Urothelium cell line (cell line): ENCODE results near the gene SH3PXD2B.
"Not testable (repeated sequence)": the region's sequence is repeated elsewhere in the genome, so short reads cannot be mapped to it uniquely, and the experiment has no call there.

Experiments
- DNase-seq: peaks from one replicate; pipeline ENCODE4 v3.0.0; 2011; ENCODE audit warnings: low spot score, mixed read lengths
- FAIRE-seq: peaks from 2 replicates; lab custom pipeline; 2011; peaks lifted over from hg19 to GRCh38; lab: Jason Lieb, UNC

SH3PXD2B gene

GRCh38 chr5:172486451-172486850, 32.1 kb upstream of the SH3PXD2B start:
- DNase-seq (no peak), FAIRE-seq (no peak)

- no peak for FAIRE-seq
- no peak for DNase-seq
These were observed 31.3 kb upstream of the SH3PXD2B start for GRCh38 chr5:172485511-172486202.

- DNase-seq (no peak), FAIRE-seq (no peak)
These were observed 30.3 kb upstream of the SH3PXD2B start for GRCh38 chr5:172484664-172485063.

- DNase-seq = no peak
- no peak for FAIRE-seq
These were observed 28.1 kb upstream of the SH3PXD2B start for GRCh38 chr5:172482156-172483020.

- DNase-seq (no peak), FAIRE-seq (no peak)
These were observed 26.9 kb upstream of the SH3PXD2B start for GRCh38 chr5:172481011-172481800.

GRCh38 chr5:172479784-172480115, 25.4 kb upstream of the SH3PXD2B start:
- no peak for FAIRE-seq
- no peak for DNase-seq

- no peak for FAIRE-seq
- DNase-seq = peak; percentile 90
These were observed 24.9 kb upstream of the SH3PXD2B start for GRCh38 chr5:172479034-172479783.

- not testable (repeated sequence) for FAIRE-seq, DNase-seq
These were observed 24.3 kb upstream of the SH3PXD2B start for GRCh38 chr5:172478695-172479033.

- no peak for DNase-seq
- FAIRE-seq = no peak
These were observed 23.9 kb upstream of the SH3PXD2B start for GRCh38 chr5:172478256-172478655.

- no peak for FAIRE-seq
- no peak for DNase-seq
These were observed 23.1 kb upstream of the SH3PXD2B start for GRCh38 chr5:172477466-172477865.

- DNase-seq (no peak), FAIRE-seq (no peak)
These were observed 20.0 kb upstream of the SH3PXD2B start for GRCh38 chr5:172474293-172474692.

GRCh38 chr5:172473427-172473826, 19.1 kb upstream of the SH3PXD2B start:
- FAIRE-seq (no peak), DNase-seq (no peak)

GRCh38 chr5:172469697-172470096, 15.4 kb upstream of the SH3PXD2B start:
- no peak for DNase-seq
- FAIRE-seq = no peak

- no peak for FAIRE-seq
- DNase-seq = no peak
These were observed 11.7 kb upstream of the SH3PXD2B start for GRCh38 chr5:172466062-172466461.

- DNase-seq = no peak
- FAIRE-seq = no peak
These were observed 8.7 kb upstream of the SH3PXD2B start for GRCh38 chr5:172463031-172463430.

GRCh38 chr5:172459783-172460165, 5.4 kb upstream of the SH3PXD2B start:
- no peak for FAIRE-seq
- DNase-seq = no peak

GRCh38 chr5:172458976-172459782, 4.9 kb upstream of the SH3PXD2B start:
- DNase-seq (no peak), FAIRE-seq (no peak)

- no peak for FAIRE-seq
These were observed 1.9 kb upstream of the SH3PXD2B start for GRCh38 chr5:172456076-172456722.

GRCh38 chr5:172455511-172456061, 1.3 kb upstream of the SH3PXD2B start:
- DNase-seq = no peak
- FAIRE-seq = no peak

More at GRCh38 chr5:172456076-172456722, 1.9 kb upstream of the SH3PXD2B start:
- no peak for DNase-seq
